Nephron (organoid): ENCODE measurements around the gene MIR17HG.

ENCODE experiments used
- H3K27ac Mint-ChIP-seq, 3 experiments: 2 replicates each; pipeline ENCODE4 v1.8.0; 2020; ENCODE audit warnings: mixed read lengths in 3 of 3, mild to moderate bottlenecking in 2 of 3, moderate library complexity in 1 of 3
- H3K27me3 Mint-ChIP-seq: 2 replicates; pipeline ENCODE4 v1.8.0; 2021; ENCODE audit warnings: low read depth, mild to moderate bottlenecking, moderate library complexity, mixed read lengths
- H3K36me3 Mint-ChIP-seq: 2 replicates; pipeline ENCODE4 v1.8.0; 2020; ENCODE audit warnings: low read depth, mixed read lengths
- H3K4me1 Mint-ChIP-seq: 2 replicates; pipeline ENCODE4 v1.8.0; 2020; ENCODE audit warnings: mixed read lengths
- H3K4me3 Mint-ChIP-seq, 3 experiments: 2 replicates each; pipeline ENCODE4 v1.8.0; 2020; ENCODE audit warnings: mild to moderate bottlenecking in 3 of 3, mixed read lengths in 3 of 3, moderate library complexity in 2 of 3
- H3K9me3 Mint-ChIP-seq: 2 replicates; pipeline ENCODE4 v1.8.0; 2020; ENCODE audit warnings: mixed read lengths
- TF ChIP-seq, protein P1 (sequence below), 3 experiments: fragments of 200-600 bp; sonication (generic); IDR thresholded peaks; one replicate each; pipeline ENCODE4 v1.5.0; 2021; ENCODE audit warnings: antibody characterized with exemption in 3 of 3; ENCODE audit not compliant: unreplicated experiment in 3 of 3

Gene MIR17HG

DNA sequence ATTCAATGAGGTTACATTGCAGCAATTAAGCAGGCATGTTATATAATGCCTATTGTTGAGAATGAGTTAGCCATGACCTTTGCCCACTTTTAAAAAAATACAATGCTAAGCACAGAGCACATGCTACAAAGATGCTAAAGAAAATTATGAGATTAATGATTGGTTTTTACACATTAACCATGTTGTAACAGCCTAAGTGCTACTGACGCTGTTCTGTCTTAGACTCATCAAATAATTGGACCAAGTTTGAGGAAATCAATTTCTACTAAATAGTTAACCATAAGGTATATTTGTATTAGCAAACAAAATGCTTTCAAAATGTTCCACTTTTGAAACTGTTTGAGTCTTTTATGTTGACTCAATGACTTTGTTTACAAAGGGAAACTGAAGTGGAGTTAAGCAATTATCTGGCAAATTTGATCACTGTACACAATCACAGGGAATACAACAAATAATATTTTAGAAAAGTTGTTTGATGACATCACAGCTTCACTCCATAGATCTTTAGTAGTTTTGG, 14.3 kb downstream of the MIR17HG start:
- H3K27ac Mint-ChIP-seq, result no peak overlapping the region
- TF ChIP-seq, protein P1, sequence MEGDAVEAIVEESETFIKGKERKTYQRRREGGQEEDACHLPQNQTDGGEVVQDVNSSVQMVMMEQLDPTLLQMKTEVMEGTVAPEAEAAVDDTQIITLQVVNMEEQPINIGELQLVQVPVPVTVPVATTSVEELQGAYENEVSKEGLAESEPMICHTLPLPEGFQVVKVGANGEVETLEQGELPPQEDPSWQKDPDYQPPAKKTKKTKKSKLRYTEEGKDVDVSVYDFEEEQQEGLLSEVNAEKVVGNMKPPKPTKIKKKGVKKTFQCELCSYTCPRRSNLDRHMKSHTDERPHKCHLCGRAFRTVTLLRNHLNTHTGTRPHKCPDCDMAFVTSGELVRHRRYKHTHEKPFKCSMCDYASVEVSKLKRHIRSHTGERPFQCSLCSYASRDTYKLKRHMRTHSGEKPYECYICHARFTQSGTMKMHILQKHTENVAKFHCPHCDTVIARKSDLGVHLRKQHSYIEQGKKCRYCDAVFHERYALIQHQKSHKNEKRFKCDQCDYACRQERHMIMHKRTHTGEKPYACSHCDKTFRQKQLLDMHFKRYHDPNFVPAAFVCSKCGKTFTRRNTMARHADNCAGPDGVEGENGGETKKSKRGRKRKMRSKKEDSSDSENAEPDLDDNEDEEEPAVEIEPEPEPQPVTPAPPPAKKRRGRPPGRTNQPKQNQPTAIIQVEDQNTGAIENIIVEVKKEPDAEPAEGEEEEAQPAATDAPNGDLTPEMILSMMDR (IDR thresholded peaks at IDR 0.05; ENCODE audit: unreplicated experiment in 3 of 3), result no peak
- H3K9me3 Mint-ChIP-seq, result no peaks in the 10 kb centered on the region
- H3K27me3 Mint-ChIP-seq, result no peaks in the 10 kb centered on the region
- peaks cover 14% of the 10 kb centered on the region for H3K4me1 Mint-ChIP-seq
- no peak overlapping the region for H3K4me3 Mint-ChIP-seq
- peaks cover 8% of the 10 kb centered on the region for H3K36me3 Mint-ChIP-seq

DNA sequence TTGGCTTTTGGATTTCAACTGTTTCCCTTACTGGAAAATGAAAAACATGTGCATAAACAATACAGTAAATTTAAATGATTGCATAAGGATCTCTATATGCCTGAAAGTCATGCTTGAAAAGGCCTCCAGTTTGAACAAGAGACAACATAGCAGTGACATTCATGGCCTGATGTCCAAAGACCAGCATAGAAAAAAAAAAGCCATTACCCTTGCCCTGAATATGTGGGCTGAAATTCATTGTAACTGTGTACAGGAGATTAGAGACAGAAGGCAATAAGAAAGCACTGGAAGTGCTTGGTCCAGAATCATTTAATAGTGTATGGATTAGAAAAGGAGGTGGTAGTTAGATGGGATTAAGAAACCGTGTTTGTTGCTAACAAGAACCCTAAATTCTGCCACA, 15.4 kb downstream of the MIR17HG start:
- Mint-ChIP-seq H3K27me3 (no peaks in the 10 kb centered on the region), H3K4me3 (no peak overlapping the region), H3K4me1 (peaks cover 6% of the 10 kb centered on the region), H3K9me3 (no peaks in the 10 kb centered on the region), H3K36me3 (no peaks in the 10 kb centered on the region), H3K27ac (peak overlapping the region in 1 of 3 experiments; percentile 22)
- TF ChIP-seq, protein P1 (IDR thresholded peaks at IDR 0.05; ENCODE audit: unreplicated experiment in 3 of 3), result no peak

DNA sequence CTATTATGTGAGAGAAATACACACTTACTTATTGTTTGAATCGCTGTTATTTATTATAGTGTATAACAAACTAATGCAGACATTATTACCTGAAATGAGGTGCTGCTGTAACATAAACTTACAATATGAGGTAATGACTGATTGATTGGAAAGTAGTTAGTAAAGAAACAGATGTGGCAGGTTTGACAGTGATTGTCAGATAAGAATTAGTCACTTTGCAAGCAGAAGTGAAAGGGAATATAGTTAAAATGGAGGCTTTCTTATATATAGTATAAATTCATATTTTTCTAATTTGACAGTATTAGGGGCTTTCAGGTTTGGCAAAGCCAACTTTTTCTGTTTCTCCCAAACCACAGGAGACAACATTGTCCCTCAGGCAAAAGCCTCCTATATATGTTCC, 20.6 kb downstream of the MIR17HG start:
- Mint-ChIP-seq H3K4me3 (no peak overlapping the region), H3K36me3 (no peaks in the 10 kb centered on the region), H3K4me1 (peaks cover 5% of the 10 kb centered on the region), H3K27ac (no peak overlapping the region), H3K9me3 (no peaks in the 10 kb centered on the region), H3K27me3 (no peaks in the 10 kb centered on the region)
- TF ChIP-seq, protein P1 (IDR thresholded peaks at IDR 0.05; ENCODE audit: unreplicated experiment in 3 of 3), result no peak

DNA sequence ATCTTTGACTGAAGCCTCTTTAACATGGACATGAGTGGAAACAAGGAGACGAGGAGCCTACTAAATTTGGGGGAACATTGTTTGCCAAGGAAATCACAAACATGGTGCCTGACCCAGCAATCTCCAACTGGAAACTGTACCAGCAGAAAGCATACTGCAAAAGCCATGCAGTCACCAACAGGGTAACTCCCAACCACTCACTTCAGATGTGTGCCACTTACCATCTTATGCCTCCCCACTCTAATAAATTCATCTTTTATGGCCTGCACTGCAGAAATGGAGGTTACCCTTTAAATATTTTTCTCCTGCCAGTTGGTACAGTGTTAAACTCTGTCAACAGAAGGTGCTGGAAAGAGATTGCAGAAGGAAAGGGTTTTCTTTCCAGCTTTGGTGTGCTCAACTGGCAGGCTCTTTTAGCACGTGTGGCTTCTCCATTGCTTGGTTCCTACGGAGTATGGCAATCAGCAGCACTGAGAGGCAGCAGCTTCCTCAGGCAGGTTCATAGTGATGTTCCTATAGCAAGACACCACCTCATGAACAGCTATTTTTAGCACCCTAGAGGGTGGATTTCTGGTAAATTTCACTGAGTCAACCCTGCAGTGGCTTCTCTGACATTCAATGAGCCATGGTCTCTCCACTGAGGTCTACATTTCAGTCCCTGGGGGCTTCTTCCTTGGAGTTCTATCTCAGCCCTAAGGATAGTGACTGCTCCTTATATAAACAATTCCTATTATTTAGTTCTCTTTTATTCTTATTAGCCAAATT, 21.4 kb downstream of the MIR17HG start:
- no peak overlapping the region for H3K4me3 Mint-ChIP-seq
- no peaks in the 10 kb centered on the region for H3K27me3 Mint-ChIP-seq
- H3K9me3 Mint-ChIP-seq, result no peaks in the 10 kb centered on the region
- TF ChIP-seq, protein P1 (IDR thresholded peaks at IDR 0.05; ENCODE audit: unreplicated experiment in 3 of 3), result no peak
- peaks cover 5% of the 10 kb centered on the region for H3K4me1 Mint-ChIP-seq
- no peaks in the 10 kb centered on the region for H3K36me3 Mint-ChIP-seq
- H3K27ac Mint-ChIP-seq, result no peak overlapping the region

DNA sequence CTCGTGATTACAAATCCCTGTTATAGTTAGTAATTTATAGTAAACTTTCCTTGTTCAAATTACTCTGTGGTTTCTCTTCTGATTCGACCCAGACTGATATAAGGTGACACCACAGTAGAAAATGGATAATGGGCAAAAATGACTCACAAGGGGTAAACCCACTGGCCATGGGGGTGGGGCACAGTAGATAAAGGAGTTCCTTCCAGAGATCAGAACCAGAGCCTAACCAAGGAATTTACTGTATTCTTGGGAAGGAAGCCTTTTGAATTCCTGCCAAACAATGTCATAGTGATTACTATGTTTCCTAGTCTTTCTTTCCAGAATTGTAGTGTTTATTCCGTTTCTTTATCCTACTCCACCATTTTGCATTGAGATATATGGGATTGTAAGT, 21.9 kb downstream of the MIR17HG start:
- no peak overlapping the region for H3K27ac Mint-ChIP-seq
- H3K27me3 Mint-ChIP-seq, result no peaks in the 10 kb centered on the region
- H3K4me3 Mint-ChIP-seq, result no peak overlapping the region
- H3K4me1 Mint-ChIP-seq, result peaks cover 5% of the 10 kb centered on the region
- TF ChIP-seq, protein P1 (IDR thresholded peaks at IDR 0.05; ENCODE audit: unreplicated experiment in 3 of 3), result no peak
- no peaks in the 10 kb centered on the region for H3K9me3 Mint-ChIP-seq
- H3K36me3 Mint-ChIP-seq, result no peaks in the 10 kb centered on the region

DNA sequence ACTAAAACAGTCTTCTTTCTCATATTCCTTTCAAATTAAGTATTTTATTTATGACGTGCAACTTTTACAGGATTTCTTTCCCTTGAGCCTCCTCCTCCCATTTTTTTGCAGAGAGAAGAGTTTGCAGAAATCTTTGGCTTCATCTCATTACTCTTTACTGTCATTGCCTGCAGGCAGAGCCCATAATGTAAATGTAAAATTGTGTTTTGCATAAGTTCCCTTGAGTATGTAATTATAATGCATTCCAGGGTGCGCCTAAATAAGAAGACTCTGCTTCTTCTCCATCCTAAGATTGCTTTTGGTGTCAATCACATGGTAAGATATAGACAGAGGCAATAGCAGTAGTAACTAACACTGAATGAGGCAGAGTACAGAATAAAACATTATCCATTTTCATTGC, 23.0 kb downstream of the MIR17HG start:
- no peak overlapping the region for H3K27ac Mint-ChIP-seq
- H3K4me1 Mint-ChIP-seq, result peaks cover 5% of the 10 kb centered on the region
- H3K9me3 Mint-ChIP-seq, result no peaks in the 10 kb centered on the region
- no peak overlapping the region for H3K4me3 Mint-ChIP-seq
- H3K27me3 Mint-ChIP-seq, result no peaks in the 10 kb centered on the region
- no peaks in the 10 kb centered on the region for H3K36me3 Mint-ChIP-seq
- TF ChIP-seq, protein P1 (IDR thresholded peaks at IDR 0.05; ENCODE audit: unreplicated experiment in 3 of 3), result no peak
